Suppressor macrophage treated with lipopolysaccharide for 1 hour (primary cell): ENCODE data around the gene UGT1A10.

ENCODE experiments used
- DNase-seq, 3 donors: peaks; one replicate each; pipeline ENCODE4 v3.0.0-alpha.2; 2020 to 2022

Gene UGT1A10

DNA sequence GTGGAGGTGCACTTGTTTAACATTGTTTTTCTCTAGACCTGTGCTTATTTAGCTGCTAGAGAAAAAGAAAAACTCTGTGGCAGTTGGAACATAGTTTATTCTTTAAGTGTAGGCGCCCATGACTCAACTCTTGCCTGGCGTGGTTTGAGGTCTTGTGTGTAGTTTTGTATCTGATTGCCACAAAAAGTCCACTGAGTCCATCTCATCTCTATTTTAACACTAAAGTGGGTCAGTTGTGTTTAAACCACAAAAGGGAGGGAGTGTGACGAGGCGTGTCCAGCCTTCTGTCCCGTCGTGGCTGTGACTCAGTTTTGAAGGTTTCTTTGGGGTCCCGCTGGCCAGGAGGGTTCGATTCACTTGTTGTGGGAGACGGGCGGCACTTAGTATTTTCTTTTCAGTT, 20.2 kb downstream of the UGT1A10 start:
- DNase-seq: no peak

DNA sequence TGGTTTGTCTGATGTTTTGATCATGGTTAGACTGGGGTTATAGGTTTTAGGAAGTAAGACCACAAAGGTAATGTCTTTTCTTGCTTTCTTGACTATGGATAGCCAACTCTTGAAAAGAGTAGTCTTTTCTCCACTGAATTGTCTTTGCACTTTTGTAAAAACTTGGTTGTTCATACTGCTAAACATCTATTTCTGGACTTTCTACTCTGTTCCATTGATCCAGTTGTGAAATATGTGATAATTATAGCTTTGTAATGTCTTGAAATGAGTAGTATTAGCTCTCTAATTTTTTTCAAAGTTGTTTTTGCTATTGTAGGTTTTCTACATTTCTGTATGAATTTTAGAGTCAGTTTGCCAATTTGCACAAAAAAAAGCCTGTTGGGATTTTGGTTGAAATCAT, 22.4 kb downstream of the UGT1A10 start:
- DNase-seq: no peak

GRCh38 chr2:233663911-233664310, 27.7 kb downstream of the UGT1A10 start:
- DNase-seq: no peak

DNA sequence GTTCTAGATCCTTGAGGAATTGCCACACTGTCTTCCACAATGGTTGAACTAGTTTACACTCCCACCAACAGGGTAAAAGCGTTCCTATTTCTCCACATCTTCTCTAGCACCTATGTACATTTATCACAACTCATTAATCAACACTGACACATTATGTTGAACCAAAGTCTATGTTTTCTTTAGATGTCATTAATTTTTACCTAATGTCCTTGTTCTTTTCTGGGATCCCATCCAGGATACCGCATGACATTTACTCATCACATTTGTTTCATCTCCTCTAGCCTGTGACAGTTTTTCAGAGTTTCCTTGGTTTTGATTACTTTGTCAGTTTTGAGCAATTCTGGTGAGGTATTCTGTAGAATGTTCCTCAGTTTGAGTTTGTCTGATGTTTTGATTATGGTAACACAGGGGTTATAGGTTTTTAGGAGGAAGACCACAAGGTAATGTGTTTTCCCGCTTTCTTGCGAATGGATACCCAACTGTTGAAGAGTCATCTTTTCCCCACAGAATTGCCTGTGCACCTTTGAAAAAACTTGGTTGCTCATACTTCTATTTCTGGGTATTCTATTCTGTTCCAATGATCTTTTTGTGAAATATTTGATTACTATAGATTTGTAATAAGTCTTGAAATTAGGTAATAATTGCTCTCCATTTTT, 32.5 kb downstream of the UGT1A10 start:
- no peak for DNase-seq

DNA sequence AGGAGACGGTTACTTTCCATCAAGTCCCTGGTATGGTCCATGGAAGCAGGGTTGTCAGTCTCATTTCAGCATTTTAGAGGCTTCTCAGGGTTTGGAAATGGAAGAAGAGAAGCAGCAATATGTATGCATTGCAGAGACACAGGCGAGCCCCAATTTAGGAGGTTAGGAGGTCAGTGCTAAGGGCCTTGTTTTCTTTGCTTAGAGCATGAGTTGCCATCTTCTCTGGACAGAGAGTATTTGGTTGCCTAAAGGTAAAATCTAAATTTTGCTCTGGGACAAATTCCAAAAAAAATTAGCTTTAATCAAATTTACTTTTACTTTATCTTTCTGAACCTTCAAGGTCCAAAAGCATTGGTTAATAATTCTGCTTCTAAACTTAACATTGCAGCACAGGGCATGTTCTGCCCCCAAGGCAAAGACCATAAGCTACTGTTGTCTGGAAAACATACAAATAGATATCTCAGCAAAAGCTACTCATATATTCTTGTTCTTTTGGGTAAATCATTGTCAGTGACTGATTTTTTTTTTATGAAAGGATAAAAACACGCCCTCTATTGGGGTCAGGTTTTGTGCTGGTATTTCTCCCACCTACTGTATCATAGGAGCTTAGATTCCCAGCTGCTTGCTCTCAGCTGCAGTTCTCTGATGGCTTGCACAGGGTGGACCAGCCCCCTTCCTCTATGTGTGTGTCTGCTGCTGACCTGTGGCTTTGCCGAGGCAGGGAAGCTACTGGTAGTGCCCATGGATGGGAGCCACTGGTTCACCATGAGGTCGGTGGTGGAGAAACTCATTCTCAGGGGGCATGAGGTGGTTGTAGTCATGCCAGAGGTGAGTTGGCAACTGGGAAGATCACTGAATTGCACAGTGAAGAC, 35.3 kb downstream of the UGT1A10 start, which contains the start of gene UGT1A9:
Gene UGT1A9, plus strand, starts transcription at position 609 of the 872 bp plus-strand sequence. Its CDS starts 37 bp downstream, at position 646.
- no peak for DNase-seq

- DNase-seq: no peak
Observed at GRCh38 chr2:233672886-233673285, 36.6 kb downstream of the UGT1A10 start.

GRCh38 chr2:233673896-233674295, 37.6 kb downstream of the UGT1A10 start:
- DNase-seq: no peak

GRCh38 chr2:233674314-233674713, 38.1 kb downstream of the UGT1A10 start:
- no peak for DNase-seq

DNA sequence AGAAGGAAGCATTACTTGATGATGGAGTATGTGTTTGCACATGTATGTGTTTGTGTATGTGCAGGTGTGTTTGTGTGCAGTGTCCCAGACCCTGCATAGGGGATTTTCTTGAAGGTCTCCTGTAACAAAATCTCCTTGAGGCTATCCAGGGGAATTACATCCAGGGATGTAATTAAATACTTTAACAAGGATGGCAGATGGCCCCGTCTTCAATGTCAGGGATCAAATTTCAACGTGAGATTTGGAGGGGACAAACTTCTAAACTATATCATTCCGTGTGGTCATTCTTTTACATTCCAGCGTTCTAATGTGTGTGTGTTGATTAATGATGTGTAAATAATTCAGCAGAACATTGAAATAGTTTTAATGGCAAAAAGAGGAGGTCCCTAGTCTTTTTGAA, 38.7 kb downstream of the UGT1A10 start:
- DNase-seq: no peak

- no peak for DNase-seq
Observed at GRCh38 chr2:233676046-233676445, 39.8 kb downstream of the UGT1A10 start.

GRCh38 chr2:233679196-233679595, 42.9 kb downstream of the UGT1A10 start:
- DNase-seq: no peak

GRCh38 chr2:233680361-233681045, 44.3 kb downstream of the UGT1A10 start:
- peak; percentile 46 to 56 (median 48) for DNase-seq

DNA sequence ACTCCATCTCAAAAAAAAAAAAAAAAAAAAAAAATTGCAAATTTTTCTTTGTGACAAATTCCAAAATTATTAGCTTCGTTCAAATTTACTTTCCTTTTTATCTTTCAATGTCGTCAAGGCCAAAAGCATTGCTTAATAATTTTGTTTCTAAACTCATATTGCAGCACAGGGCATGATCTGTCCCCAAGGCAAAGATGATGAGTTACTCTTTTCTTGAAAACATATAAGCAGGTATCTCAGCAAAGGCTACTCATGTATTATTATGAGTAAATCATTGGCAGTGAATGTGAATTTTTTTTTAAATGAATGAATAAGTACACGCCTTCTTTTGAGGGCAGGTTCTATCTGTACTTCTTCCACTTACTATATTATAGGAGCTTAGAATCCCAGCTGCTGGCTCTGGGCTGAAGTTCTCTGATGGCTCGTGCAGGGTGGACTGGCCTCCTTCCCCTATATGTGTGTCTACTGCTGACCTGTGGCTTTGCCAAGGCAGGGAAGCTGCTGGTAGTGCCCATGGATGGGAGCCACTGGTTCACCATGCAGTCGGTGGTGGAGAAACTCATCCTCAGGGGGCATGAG, 45.4 kb downstream of the UGT1A10 start, which contains the start of gene UGT1A7:
Gene UGT1A7, plus strand, starts transcription at position 381 of the 579 bp plus-strand sequence. Its CDS starts 37 bp downstream, at position 418.
- DNase-seq: no peak

- no peak for DNase-seq
Observed at GRCh38 chr2:233684640-233685039, 48.4 kb downstream of the UGT1A10 start.

- DNase-seq: no peak
Observed at GRCh38 chr2:233686928-233687327, 50.7 kb downstream of the UGT1A10 start.

- no peak for DNase-seq
Observed at GRCh38 chr2:233688341-233688740, 52.1 kb downstream of the UGT1A10 start.

DNA sequence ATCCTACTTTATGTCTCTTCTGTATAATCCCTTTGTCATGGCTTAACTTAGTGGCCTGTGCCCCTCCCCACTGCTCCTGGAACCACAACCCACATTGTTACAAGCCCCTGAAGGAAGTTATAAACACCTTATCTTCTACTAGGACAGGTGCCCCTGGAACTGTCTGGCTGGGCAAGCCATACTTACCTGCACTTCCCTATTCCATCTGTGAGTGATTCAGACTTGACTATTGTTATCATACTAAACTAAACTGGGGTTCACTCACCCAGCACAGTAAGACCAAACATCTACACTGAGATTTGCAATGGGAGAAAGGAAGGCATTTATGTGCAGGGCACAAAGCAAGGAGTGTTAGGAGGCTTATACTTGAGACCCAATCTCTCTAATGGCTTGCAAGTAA, 52.8 kb downstream of the UGT1A10 start:
- DNase-seq: no peak

DNA sequence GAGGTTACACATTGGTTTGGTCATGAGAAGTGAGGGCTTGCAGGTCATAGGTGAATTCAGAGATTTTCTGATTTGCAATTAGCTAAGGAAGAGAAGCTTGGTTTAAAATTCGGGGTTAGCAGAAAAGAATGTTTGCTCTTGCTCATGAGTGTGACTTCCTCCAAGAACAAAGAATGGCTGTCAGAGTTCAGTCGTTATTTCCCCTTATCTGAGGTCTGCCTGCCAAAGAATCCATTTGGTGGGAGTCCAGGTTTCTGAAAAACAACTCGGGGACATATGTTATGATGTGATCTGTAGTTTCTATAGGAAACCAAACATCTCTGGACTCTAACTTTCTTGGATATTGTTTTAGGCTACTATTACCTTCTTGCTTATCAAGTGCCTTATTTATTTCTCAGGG, 53.3 kb downstream of the UGT1A10 start:
- DNase-seq: no peak

DNA sequence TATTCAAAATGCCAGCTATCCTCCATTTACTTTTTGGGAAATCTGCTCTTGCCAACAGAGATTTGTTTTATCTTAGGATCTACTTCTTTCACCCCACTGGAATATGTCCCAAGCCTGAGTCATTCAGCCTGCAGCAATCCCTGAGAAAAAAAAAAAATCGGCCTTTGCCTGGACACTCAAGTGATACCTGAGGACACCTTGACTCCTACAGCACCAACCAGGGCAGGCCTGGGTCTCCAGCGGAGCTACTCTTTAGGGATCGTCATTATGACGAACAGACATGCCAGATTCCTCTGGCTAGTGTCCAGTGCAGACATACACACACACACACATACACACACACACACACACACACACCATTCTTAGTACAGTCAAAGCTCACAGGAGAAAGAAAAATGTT, 54.2 kb downstream of the UGT1A10 start:
- no peak for DNase-seq

- DNase-seq: no peak
Observed at GRCh38 chr2:233691443-233692433, 55.5 kb downstream of the UGT1A10 start.

- no peak for DNase-seq
Observed at GRCh38 chr2:233692648-233693047, 56.4 kb downstream of the UGT1A10 start, which contains the start of gene UGT1A6. Gene UGT1A6, plus strand, starts transcription at chr2:233692890. Its CDS starts 115 bp downstream, at chr2:233693005.

DNA sequence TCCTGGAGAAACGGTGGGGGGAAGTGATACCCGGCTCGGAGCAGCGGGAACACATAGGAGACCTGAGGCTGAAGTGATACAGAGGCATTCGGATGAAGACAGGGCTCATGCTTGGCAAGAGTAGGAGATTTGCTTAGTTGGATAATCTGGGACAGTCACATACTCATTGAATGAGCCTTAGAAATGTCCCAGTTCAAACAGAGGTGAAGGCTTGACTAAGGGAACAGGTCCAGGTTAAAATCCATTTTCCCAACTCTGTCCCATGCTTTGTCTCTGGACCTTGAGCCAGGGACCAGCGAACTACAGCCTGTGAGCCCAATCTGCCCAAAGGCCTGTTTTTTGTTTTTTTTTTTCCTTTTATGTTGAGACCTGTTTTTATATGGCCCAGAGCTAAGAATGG, 57.7 kb downstream of the UGT1A10 start:
- no peak for DNase-seq
